ENCODE results near the gene TOLLIP.

GRCh38 chr11:1342946-1343345 lies 33.5 kb upstream of the TOLLIP start:
- no peak for TF ChIP-seq LEF1 (IDR thresholded peaks at IDR 0.05; ENCODE audit: borderline replicate concordance)
- no peak for TF ChIP-seq TARDBP (IDR thresholded peaks at IDR 0.05)
- no peak for TF ChIP-seq SP1 (IDR thresholded peaks at IDR 0.05)
- TF ChIP-seq L3MBTL2 (conservative IDR thresholded peaks at IDR 0.05): no peak
- TF ChIP-seq ELF4 (IDR thresholded peaks at IDR 0.05): no peak
